Stimulated activated CD4-positive, alpha-beta T cell treated with anti-CD3 and anti-CD28 coated beads, Interleukin-4, amount 100 ng/mL, for 1 hour (primary cell): ENCODE measurements around the gene PDE6B.
"Not testable (repeated sequence)": the region's sequence is repeated elsewhere in the genome, so short reads cannot be mapped to it uniquely, and the experiment has no call there.

Source experiments
- DNase-seq: peaks from one replicate; pipeline ENCODE4 v3.0.0-alpha.2; 2020

The PDE6B gene

DNA sequence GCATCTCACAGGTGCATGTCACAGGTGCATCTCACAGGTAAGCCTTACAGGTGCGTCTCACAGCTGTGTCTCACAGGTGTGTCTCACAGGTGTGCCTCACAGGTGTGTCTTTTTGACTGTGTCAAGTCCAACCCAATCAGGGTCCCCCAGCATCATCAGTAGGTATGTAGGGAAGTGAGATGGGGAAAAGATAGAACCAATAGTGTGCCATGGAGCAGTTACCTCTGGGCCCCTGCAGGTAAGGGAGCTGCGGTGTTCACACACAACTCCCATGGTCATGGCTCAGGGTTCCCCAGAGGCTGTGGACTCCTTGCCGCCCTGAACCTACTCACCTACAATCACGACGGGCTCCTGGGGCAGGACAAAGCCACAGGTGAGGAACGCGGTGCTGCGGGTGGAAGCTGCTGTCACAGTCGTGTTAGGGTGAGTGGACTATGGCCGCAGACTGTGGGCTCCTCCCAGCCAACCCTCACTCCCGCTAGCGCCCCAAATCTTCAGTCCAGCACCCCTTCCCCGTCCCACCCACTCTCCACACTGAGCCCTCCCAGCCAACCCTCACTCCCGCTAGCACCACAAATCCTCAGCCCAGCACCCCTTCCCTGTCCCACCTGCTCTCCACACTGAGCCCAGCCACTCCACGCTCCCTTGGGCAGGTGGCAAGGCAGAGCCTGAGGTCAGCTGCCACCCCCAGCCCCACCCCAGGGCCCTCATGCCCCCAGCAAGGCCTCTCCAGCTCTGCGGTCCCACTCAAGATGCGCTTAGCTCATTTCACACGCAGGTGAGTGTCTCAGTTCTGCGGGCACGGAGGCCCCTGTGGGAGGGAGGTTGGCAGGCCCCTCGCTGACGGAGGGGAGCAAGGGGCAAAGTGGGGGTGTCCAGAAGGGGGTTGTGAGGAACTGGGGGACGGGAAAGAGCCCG, 2.1 kb upstream of the PDE6B start:
- no peak for DNase-seq

DNA sequence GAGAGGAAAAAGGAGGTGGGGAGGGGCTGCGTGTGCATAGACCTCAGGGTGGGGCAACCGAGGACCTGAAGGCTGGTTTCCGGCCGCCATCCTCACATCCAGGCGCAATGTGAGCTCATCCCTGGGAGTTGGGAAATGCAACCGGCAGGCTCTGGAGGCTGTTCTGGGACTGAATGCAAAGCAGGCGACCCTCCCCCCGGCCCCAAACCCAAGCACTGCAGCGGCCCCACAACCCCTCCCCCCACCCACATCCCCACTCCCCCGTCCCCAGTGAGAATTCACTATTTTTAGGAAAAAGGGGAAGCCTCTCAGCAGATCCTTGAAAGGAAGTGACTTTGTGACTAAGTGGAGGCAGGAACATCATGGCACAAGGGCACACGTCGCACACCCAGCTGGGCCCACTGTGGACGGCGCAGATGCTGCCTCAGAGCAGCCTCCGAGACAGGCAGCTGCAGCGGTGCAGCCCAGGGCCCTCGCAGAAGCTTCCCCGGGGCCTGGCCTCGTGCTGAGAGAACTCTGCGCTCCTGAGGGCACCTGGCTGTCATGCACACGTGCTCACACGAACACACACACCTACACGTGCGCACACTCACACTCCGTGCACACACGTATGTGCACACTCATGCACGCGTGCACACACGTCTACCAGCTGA, 1.3 kb upstream of the PDE6B start:
- DNase-seq = no peak

DNA sequence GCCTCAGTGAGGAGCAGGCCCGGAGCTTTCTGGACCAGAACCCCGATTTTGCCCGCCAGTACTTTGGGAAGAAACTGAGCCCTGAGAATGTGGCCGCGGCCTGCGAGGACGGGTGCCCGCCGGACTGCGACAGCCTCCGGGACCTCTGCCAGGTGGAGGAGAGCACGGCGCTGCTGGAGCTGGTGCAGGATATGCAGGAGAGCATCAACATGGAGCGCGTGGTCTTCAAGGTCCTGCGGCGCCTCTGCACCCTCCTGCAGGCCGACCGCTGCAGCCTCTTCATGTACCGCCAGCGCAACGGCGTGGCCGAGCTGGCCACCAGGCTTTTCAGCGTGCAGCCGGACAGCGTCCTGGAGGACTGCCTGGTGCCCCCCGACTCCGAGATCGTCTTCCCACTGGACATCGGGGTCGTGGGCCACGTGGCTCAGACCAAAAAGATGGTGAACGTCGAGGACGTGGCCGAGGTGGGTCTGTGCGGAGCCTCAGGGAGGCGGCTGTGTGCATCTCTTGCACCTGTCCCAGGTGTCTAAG, 323 bp downstream of the PDE6B start:
- no peak for DNase-seq

DNA sequence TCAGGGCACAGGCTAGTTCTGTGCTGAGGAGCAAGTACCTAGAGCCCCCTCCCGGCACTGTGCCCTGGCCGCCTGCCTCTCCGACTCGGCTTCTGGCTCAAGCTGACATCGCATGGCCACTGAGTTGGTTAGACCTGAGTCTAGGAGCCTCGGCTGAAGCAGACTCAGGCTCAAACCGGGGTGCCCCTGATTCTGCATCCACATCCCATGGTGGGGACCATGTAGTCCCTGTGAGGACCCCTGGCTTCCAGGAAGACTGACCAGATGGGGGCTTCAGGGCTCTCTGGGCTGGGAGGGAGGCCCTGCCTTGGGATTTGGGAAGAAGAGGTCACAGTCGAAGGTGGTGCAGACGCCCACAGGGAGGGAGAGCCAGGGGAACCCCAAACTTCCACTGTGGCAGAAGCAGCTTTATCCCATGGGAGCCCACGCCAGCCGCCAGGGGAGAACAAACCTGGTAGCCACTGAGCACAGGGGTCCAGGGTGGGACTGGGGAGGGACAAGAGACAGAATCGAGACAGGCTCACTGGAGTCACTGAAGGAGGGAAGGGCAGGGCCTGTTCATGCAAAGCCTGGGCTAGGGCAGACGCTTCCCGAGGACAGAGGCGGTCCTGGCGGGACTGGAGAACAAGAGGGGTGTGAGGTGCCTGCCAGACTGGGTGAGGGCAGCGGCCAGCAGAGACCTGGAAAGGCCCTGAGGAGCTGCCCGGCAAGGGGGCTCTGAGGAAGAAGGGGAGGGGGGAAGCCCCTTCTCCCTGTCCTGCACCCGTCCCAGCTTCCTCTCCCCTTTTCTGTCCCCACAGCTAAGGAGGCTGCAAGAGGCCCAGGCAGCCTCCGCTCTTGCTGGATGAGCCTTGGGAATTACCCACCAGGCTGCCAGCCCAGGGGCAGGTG, 1.1 kb downstream of the PDE6B start:
- DNase-seq = no peak

DNA sequence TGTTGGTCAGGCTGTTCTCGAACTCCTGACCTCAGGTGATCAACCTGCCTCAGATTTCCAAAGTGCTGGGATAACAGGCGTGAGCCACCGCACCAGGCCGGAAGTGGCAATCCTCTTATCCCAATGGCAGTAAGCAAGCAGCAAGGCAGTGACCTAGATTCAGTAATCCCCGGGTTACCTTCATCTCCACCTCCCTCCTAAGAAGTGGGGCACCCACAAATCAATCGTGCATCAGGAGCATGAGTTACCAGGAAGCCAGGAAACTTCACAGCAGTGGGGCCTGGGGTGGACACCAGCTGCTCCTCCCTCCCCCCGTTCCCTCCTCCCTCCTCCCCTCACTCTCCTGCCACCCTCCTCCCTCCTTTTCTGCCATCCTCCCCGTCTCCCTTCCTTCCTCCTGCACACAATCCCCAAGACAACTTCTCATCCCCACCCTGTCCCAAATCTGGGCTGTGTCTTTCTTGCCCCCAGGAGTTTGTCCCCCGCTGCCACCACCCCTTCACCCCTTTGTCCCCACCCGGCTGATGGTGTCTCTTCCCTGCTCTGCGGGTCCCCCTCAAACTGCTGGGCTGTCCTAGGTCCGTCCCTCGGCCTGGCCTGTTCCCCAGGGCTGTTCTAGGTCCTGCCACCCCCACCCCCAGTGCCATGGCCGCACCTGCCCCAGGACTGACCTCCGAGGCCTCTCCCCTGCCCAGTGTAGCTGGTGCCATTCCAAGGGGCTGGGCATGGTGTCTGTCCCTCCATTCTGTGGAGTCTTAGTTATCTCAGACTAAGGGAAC, 2.2 kb downstream of the PDE6B start:
- DNase-seq = no peak

DNA sequence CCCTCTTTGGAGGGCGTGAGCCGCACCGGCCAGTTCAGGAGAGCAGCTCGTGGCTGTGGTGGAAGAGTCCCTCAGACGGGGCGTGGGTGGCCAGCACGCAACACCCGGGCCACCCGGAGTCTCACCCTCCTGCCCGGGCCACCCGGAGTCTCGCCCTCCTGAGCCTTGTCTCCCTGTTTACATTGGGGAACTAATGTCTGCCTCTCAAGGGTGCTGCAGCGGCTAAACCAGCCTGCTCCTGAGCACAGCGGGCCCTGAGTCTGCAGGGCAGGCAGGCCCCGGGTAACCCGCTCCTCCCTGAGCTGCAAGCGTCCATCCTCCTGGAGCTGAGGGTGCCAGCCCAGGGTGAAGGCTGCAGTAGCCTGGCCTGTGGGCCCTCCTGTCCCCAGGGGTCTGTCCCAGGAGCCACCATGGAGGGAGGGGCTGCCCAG, 3.0 kb downstream of the PDE6B start:
- no peak for DNase-seq

DNA sequence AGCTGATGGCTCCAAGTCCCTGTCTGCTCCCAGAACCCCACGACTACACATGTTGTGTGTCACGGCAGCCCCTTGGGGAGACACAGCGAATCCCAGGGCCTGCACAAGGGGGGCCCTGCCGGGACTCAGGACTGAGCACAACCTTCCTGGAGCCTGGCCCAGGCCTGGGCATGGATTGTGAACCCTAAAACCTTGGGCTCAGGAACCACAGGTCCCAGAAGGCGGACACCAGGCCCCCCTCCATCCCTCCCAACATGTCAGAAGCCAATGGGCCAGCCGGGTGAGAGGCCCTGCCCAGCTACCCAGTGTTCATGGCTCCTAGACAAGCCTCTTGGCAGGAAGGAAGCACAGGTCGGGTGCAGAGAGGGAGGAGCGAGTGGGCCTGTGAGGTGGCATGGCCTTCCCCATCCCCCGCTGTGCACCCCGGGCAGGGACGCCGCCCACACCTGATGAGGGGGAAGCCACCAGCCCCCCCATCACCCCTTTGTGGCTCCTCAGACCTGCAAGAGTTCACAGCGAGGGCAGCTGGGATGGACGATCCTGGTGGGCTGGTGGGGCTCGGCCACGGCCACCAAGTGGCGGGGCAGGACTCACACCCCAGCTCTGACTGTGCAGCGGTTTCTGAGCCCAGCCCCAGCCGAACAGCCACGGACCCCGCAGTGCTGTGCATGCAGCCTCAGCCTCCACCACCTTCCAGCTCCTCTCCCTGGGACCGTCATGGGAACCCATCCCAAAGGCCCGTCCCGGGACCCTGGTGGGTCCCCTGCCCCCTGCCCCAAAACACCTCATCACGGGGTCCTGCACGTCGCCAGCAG, 3.7 kb downstream of the PDE6B start:
- DNase-seq = no peak

DNA sequence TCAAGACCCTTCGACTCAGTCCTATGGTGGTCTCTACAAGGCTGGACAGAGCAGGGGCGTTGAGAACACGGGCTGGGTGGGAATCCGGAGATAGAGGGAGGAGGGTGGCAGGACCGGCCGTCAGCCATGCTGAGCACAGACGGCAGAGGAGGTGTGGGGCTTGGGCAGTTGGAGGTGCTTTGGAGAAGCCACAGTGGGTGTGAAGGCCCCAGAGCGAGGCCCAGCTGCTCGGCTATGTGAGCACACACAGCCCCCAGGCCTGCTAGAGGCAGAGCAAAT, 4.2 kb downstream of the PDE6B start:
- DNase-seq = no peak

DNA sequence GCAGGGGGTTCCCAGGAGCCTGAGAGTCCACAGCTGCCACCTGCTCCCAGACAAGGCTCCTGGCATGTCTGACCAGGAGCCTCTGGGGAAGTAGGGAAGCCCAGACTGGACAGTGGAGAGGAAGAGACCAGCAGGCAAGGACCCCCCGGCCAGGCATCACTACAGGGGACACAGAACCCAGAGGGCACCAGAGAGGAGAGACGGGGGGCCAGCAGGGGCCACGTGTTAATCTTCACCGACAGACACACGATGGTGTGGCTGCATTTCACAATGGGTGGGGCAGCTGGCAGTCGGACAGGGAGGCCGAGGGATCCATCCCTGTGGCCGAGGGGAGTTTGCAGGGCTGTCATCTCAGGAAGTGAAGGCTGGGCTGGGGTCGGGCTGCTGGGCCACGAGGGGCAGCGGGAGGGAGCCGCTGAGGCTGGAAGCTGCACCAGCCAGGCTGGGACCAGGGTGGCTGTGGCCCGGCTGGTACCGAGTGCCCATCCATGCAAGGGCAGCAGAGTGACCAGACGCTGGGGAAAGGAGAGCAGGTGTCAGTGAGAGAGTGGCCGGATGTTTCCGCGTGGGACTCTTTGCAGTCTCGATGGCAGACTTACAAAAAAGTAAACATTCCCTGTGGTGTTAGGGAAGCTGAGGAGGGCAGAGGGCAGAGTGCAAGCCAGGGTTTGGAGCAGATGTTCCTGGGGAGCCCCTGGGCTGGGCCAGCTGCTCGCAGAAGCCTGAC, 4.7 kb downstream of the PDE6B start:
- DNase-seq = no peak

DNA sequence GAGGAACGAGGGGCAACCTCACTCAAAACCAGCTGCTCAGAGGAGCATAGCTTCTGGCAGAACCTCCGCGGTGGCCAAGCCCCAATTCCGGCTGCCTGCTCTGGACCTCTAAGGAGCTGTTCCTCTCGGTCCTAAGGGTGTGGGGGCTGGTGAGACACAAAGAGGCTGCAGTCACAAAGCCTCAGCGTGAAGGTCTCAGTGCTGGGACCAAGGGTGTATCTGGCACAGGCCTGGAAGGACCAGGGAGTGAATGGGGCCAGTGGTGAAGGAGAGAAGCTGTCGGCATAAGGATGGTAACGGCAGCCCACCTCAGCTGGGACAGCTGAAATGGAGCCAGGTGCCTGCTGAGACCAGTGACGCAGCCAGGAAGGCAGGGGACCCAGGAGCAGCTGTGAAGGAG, 5.3 kb downstream of the PDE6B start:
- DNase-seq = no peak

DNA sequence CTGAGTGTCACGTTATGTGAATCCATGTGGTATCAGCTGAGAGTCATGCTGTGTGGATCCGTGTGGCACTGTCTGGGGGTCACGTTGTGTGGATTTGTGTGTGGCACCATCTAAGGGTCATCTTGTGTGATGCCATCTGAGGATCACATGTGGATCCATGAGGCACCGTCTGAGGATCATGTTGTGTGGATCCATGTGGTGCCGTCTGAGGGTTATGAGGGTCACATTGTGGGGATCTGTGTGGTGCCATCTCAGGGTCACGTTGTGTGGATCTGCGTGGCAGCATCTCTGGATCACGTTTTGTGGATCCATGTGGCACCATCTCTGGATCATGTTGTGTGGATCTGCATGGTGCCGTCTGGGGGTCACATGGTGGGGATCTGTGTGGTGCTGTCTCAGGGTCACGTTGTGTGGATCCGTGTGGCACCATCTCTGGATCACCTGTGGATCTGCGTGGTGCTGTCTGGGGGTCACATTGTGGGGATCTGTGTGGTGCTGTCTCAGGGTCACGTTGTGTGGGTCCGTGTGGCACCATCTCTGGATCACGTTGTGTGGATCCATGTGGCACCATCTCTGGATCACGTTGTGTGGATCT, 6.9 kb downstream of the PDE6B start:
- no peak for DNase-seq

DNA sequence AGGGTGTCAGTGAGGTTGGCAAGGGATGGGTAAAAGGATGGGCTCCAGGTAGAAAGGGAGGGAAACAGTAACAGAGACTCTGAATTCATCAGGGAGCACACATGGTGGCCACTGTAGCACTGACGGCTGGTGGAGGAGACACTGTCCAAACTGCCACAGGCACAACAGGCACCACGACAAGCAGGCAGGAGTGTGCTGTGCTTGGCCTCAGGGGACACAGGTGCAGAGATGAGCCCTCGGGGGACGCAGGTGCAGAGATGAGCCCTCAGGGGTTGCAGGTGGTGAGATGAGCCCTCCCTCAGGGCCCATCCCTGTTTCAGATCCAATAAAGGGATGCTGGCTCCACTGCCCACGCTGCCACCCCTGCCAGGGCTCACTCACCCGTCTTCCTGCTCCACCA, 7.6 kb downstream of the PDE6B start:
- no peak for DNase-seq

DNA sequence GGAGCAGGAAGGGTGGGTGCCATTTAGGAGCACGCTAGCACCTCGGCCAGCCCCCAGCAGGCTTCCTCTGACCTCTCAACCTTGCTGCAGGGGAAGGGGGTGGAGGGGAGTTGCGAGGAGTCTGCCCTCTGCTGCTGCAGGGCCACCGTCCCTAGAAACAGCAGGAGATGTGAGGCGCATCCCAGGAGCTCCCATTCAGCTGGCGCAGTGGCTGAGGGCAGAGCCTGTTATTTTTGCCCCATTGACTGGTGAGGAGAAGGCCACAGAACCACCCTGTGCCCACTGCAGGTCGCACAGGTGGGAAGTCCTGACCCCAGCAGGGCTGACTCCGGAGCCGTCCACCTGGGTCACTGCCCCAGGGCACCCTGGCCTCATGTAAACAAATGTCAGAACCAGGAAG, 8.0 kb downstream of the PDE6B start:
- no peak for DNase-seq

DNA sequence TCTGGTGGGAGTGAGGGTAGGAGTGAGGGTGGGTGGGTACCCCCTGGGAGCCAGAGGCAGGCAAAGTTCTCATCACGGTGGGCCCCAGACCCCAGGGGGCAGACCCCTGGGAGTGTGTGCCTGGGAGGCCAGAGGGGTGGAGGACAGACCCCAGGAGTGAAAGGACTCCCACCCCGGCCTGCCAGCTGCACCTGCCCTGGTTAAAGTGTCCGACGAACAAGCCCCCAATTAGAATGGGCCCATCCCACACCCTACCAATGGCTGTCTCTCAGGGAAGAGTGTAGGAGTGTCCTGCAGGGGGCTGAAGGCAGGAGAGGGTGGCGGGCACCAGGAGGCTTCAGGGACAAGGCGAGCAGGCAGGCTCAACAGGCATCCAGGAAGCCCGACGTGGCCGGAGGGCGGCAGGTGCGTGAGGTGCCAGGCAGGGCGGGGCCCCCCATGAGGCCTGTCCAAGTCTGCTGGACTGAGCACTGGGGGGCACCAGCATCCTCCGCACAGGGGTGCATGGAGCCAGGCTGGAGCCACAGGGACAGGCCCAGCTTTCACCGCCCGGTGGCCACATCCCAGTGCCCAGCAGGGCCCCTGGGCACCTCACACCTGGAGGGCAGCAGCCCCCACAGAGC, 8.7 kb downstream of the PDE6B start:
- no peak for DNase-seq

DNA sequence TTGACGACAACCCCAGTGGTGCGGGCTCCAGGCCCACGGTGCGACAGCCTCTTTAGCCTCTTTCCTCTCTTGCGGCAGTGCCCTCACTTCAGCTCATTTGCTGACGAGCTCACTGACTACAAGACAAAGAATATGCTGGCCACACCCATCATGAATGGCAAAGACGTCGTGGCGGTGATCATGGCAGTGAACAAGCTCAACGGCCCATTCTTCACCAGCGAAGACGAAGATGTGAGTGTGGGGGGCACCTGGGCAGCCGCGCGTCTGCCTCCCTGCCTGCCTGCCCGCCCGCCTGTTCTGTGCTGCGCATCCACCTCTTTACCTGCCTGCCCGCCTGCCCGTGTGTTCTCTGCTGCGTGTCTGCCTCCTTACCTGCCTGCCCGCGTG, 9.2 kb downstream of the PDE6B start:
- DNase-seq = no peak

DNA sequence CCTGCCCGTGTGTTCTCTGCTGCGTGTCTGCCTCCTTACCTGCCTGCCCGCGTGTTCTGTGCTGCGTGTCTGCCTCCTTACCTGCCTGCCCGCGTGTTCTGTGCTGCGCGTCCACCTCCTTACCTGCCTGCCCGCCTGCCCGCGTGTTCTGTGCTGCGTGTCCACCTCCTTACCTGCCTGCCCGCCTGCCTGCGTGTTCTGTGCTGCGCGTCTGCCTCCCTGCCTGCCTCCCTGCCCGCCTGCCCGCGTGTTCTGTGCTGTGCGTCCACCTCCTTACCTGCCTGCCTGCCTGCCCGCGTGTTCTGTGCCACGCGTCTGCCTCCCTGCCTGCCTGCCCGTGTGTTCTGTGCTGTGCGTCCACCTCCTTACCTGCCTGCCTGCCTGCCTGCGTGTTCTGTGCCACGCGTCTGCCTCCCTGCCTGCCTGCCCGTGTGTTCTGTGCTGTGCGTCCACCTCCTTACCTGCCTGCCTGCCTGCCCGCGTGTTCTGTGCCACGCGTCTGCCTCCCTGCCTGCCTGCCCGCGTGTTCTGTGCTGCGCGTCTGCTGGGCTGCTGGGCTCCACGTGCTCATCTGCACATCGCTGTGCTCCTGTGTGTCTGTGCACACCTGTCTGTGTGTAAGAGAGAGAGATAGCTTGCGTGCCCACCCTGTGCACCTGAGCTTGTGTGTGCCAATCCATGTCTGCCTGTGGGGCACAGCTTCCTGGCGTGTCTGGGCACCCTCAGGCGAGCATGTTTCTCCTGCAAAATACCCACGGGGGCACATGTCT, 9.9 kb downstream of the PDE6B start:
- DNase-seq = not testable (repeated sequence)

DNA sequence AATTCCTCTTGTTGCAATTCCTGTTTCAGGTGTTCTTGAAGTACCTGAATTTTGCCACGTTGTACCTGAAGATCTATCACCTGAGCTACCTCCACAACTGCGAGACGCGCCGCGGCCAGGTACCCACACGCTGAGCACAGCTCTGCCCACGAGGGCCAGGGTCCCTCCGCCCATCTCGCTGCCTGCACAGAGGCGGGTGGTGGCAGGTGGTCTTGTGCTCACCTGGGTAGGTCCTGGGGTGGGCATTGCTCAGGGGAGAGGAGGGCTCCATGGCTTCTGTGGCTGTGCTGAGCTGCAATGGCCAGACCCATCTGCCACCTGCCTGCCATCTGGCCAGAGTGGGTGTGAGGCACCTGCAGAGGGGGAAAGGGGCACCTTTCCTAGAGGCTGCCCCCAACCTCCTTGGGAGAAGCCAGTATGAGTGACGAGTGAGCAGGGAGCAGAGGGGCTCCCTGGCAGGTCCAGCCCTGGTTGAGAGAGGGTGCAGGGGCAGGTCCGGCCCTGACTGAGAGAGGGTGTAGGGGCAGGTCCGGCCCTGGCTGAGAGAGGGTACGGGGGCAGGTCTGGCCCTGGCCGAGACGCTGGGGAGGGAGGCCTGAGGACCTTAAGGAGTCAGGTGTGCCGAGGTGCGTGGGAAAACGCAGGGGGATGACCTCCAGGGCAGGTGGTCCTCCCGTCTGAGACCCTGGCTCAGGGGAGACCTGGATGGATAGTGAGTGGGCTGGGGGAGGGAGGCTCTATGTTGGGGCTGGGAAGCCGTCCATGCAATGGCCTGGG, 10.7 kb downstream of the PDE6B start:
- no peak for DNase-seq

DNA sequence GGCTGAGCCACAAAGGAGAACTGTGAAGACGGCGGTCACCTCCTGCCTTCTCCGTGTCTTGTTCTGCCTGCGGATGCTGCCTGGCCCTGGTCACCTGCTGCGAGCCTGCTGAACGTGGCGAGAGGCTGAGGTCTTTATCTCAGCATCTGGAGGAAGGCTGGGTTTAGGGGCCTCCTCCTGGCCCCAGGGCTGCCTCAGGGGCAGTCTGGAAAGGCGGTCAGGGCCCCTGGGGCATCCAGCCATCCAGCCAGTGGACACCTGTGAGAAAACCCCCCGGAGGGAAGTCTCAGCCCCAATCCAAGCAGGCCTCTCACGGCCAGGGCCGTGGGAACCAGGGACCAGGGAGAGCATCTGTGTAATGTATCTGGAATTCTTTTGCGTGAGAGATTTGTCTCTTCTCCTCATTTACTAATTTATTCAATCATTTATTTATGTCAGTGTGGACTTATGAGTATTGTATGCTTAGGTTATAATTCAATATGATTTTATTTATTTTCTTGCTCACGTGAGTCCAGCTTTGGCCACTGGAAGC, 11.3 kb downstream of the PDE6B start:
- DNase-seq = no peak
